Stimulated activated CD8-positive, alpha-beta memory T cell treated with anti-CD3 and anti-CD28 coated beads, Interleukin-7, amount 100 ng/mL, for 4 hours (primary cell): ENCODE measurements around the gene NRG3.
"Not testable (repeated sequence)": the region's sequence is repeated elsewhere in the genome, so short reads cannot be mapped to it uniquely, and the experiment has no call there.

Experiments used
- DNase-seq, 2 donors: peaks; one replicate each; pipeline ENCODE4 v3.0.0-alpha.2; 2020; ENCODE audit warnings: low read depth in 2 of 2

The NRG3 gene

DNA sequence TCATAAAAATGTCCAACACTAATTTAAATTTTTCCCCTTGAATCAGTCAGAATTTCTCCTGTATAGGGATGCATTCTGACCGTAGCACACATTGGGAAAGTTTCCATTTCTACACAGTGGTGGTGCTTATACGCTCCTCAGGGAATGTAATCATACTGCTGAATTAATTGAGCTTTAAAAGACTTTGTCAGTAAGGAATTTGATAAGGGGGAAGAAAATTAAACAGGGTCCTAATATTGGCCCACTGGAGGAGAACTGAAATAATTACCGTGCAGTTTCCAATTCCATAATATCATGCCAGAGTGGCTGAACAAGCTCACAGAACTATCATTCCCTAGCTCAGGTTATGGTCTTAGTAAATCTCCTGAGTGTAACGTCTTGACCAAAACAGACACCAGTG lies 1041.9 kb downstream of the NRG3 start:
- DNase-seq, result no peak

DNA sequence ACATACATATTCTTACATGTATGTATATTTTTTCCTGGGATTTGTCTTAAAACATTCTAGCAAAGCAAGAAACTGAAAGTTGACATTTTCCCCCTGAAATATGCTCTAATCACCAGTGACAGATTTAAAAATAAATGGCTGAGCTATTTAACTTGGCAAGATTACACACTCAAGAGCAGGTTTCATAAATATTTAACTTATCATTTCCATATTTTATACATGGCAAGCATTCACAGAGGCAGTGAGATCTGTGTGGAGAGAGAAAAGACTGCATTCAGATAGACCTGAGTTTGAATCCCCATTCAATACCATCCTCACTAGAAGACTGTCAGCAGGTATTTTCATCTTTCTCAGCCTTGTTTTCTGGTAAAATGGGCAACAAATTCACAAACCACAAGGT lies 1043.0 kb downstream of the NRG3 start:
- DNase-seq, result no peak

GRCh38 chr10:82922046-82922445 lies 1047.1 kb downstream of the NRG3 start:
- no peak for DNase-seq

DNA sequence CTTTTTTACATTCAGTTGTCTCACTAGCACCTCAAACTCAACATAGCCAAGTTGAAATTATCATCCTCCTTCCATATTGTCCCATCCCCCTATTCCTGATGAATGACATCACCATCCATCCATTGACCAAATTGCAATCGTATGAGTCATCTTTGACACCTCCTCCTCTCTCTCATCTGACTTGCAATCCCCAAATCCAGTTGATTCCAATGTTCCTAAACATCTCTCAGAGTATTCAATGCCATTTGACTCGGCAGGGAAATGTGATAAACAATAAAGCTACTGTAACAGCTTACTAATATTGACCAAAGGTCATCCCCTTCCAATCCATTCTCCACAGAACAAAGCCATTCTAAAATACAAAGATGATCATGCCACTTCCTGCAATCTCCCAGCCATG lies 1047.8 kb downstream of the NRG3 start:
- no peak for DNase-seq

- DNase-seq, result no peak
Observed at GRCh38 chr10:82924711-82925110, 1049.7 kb downstream of the NRG3 start.

DNA sequence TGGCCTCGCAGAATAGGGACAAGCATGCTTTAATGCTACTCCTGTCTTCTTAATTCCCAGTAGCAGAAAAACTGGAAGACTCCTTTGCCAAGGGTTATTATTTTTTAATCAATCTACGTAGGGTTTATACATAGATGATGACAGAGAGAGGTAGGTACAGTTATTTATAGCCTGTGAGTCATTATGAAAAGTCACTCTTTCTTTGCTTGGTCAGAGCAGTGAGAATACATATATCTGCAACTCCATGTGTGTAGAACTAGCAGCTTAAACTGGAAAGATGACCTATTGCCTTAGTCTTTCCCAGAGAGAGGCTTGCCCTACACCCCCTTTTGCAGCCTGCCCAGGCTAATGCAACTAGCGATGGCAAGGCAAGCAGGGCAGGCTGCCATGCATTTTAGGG lies 1050.6 kb downstream of the NRG3 start:
- no peak for DNase-seq

DNA sequence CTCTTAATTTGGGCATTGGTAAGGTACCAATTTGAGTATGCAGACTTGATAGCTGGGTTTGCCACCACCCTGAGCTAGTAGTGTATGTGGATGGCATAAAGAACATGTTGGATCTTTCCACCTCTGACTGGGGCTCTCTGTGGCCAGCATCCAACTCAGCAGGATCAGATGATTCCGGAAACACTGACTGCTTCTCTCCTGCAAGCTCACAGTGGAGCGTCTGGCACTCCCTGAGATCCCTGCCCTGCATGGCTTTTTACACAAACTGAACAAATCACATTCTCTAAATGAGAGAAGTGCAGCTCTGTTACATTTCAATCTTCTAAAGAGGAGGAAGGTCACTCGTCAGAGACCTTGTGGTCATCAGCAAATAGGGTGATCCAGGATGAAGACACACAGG lies 1057.5 kb downstream of the NRG3 start:
- DNase-seq, result no peak

DNA sequence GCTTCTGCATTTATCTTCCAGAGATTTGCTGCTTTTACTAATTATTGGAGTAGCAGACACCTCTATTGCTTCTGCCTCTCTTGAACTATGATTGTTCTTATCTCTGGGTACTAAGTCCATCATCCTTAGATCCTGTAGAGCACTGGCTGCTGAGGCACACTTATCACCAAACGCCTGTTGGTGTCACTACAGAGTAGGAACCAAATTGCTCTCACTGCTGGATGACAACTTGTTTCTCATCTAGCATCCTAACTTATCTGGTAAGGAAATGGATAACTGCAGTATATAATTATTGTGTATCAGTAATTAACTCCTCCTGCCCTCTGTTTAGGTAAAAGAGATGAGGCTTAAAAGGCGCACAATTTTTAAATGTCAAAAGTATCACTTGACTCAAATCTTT lies 1059.4 kb downstream of the NRG3 start:
- DNase-seq, result no peak

DNA sequence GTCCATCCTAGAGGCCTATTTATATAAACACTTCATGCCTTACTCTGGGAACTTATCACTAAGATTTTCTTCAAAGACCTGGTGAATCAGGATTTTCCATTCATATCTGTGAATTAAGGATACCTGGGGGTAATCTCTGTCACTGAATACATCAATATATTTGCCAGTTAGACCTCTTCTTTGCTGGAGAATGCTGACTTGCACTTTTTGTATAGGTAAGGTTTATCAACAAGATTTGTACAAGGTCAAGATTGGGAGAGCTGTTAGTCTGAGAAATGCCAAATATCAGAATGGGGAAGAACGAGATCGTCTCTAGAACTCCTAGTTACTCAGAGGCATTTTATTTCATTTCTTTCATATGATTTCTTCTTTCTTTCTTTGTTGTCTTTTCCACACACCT lies 1060.0 kb downstream of the NRG3 start:
- no peak for DNase-seq

GRCh38 chr10:82938331-82938730 lies 1063.3 kb downstream of the NRG3 start:
- DNase-seq, result no peak

DNA sequence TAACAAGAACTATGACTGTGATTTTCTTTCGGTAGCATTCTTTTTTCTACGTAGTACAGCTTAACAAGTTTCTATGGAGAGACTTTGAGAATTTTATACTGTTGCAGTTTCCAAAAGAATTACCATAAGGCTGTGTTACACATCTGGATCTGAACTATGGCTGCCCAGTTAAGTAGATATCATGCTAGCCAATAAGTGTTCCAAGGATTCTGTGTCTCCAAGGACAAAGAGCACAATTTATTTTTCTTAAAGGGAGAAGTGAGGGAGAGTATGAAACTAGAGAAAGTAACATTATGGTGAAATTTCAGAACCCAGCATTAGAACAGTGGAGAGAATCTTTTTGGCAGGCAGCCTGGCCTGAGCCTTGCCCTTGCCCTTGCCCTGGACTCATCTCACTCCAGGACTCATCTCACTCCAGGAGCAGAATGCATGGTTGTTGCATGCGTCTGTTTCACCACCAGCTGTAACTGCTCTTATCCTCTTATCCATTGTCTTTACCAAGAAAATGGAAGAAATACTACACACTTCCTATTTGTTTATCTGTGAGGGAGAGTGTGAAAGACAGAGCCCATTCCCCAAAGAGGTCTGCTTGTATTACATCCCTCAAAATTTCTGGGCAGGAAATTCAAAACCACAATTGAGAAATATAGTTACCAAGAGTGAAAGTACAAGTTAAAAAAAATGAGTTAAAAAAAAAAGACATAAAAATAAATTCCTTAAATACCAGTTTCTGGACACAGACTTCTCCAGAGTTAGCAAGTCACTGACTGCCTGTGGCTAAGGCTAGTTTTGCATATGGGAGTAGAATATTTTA lies 1067.5 kb downstream of the NRG3 start:
- no peak for DNase-seq

DNA sequence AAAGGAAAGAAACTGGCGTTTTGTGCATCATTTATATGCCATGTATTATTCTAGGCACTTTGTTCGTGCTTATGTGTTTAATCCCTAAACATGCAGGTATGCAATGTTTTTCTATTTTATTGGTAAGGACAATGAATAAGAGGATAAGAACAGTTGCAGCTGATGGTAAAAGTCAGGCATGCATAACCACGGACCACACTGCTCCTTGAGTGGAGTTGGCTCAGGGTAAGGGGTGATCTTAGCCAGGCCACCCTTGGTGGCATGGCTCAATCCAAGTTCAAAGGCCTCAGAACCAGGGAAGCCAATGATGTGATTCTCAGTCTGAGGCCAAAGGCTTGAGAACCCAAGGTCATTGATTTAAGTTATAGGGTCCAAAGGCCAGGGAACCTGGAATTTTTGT lies 1068.1 kb downstream of the NRG3 start:
- no peak for DNase-seq

GRCh38 chr10:82949816-82950575 lies 1075.0 kb downstream of the NRG3 start:
- DNase-seq, result no peak

GRCh38 chr10:82953331-82953730 lies 1078.3 kb downstream of the NRG3 start:
- no peak for DNase-seq

DNA sequence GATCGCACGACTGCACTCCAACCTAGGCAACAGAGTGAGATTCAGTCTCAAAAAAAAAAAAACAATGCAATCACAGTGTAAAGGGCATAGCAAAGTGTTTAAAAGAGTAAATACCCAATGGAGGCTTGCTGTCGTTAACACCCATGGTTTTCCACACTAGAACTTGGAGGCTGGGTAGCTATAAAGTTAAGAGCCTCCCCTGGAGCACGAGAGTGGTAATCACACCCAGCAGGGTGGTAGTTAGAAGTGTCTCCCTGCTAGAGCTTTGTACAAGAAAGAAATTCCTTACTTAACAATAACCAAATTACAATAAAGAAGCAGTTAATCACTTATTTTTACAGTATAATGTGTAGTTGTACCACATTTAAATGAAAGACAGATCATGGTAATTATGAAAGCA lies 1078.9 kb downstream of the NRG3 start:
- DNase-seq, result no peak

GRCh38 chr10:82960421-82961060 lies 1085.5 kb downstream of the NRG3 start:
- not testable (repeated sequence) for DNase-seq

- no peak for DNase-seq
Observed at GRCh38 chr10:82961864-82962263, 1086.9 kb downstream of the NRG3 start.

GRCh38 chr10:82966130-82966529 lies 1091.1 kb downstream of the NRG3 start:
- DNase-seq, result no peak

- no peak for DNase-seq
Observed at GRCh38 chr10:82968533-82968932, 1093.5 kb downstream of the NRG3 start.

- no peak for DNase-seq
Observed at GRCh38 chr10:82969405-82969804, 1094.4 kb downstream of the NRG3 start.

GRCh38 chr10:82980321-82980720 lies 1105.3 kb downstream of the NRG3 start:
- no peak for DNase-seq

GRCh38 chr10:82981137-82981723 lies 1106.2 kb downstream of the NRG3 start:
- no peak for DNase-seq
